D721Med (cell line): Measurements from ENCODE around the gene CEMIP.

ENCODE experiments used
- DNase-seq: peaks from one replicate; pipeline ENCODE4 v3.0.0; 2011; ENCODE audit warnings: low spot score; ENCODE audit not compliant: insufficient read length
- FAIRE-seq: peaks from 2 replicates; lab custom pipeline; 2011; peaks lifted over from hg19 to GRCh38; lab: Jason Lieb, UNC
- CTCF ChIP-seq: IDR thresholded peaks from 2 replicates; pipeline ENCODE4 v1.5.1; 2012; ENCODE audit warnings: mild to moderate bottlenecking, control low read depth; ENCODE audit not compliant: insufficient read depth; ENCODE audit errors: missing control alignments

Gene CEMIP

GRCh38 chr15:80745888-80746287 is 33.3 kb upstream of the CEMIP start:
- DNase-seq: no peak
- no peak for TF ChIP-seq CTCF
- FAIRE-seq: no peak

GRCh38 chr15:80747317-80748053 is 31.7 kb upstream of the CEMIP start:
- no peak for TF ChIP-seq CTCF
- FAIRE-seq (no peak), DNase-seq (no peak)

- FAIRE-seq (no peak), DNase-seq (no peak)
- TF ChIP-seq CTCF: no peak
Measured at GRCh38 chr15:80749589-80749988, 29.6 kb upstream of the CEMIP start.

- DNase-seq: no peak
- no peak for TF ChIP-seq CTCF
- FAIRE-seq: no peak
Measured at GRCh38 chr15:80750575-80750974, 28.6 kb upstream of the CEMIP start.

- FAIRE-seq: no peak
- no peak for DNase-seq
- no peak for TF ChIP-seq CTCF
Measured at GRCh38 chr15:80752204-80752603, 27.0 kb upstream of the CEMIP start.

GRCh38 chr15:80753161-80753560 is 26.0 kb upstream of the CEMIP start:
- DNase-seq (no peak), FAIRE-seq (no peak)
- TF ChIP-seq CTCF: no peak

GRCh38 chr15:80754014-80754413 is 25.2 kb upstream of the CEMIP start:
- DNase-seq (no peak), FAIRE-seq (no peak)
- no peak for TF ChIP-seq CTCF
